ENCODE measurements around the gene IGFBP5. TPM values are rescaled to one million over a fixed set of nuclear protein-coding genes. Genes with fewer than 3 reads are reported as not detected.

Gene IGFBP5
- total and polyA plus RNA-seq, 2 donors (not counting 3 experiments of a cell fraction or from before 2014, with no cell fraction given), result 0.06 TPM; not detected in 1

- no peaks in the 10 kb centered on the region for H3K27me3 ChIP-seq (ENCODE audit: control insufficient read depth in 2 of 2, insufficient read depth in 2 of 2, low read length in 2 of 2)
- DNase-seq (ENCODE audit: low read depth, low spot score), result no peak
- H3K9me1 ChIP-seq (replicated peaks; ENCODE audit: control insufficient read depth, extremely low read depth, insufficient read depth, low read length), result no peaks in the 10 kb centered on the region
- FAIRE-seq, result no peak
- H3K4me2 ChIP-seq (ENCODE audit: insufficient read depth, low read length), result no peak overlapping the region
- peaks cover 17% of the 10 kb centered on the region for H3K4me1 ChIP-seq (ENCODE audit: control insufficient read depth, extremely low read depth, insufficient read depth, low read length)
- no peak overlapping the region for H2AFZ ChIP-seq (ENCODE audit: low read depth, low read length)
- H3K9ac ChIP-seq (replicated peaks; ENCODE audit: extremely low read depth, insufficient read depth, low read length), result no peak overlapping the region
- intact Hi-C loops (cut with micrococcal nuclease) (no loop called here), dilution Hi-C loops (cut with MboI; ENCODE audit: extremely low pct_ligation_motif_present, low sequenced_read_pairs) (loop anchor here (10.0 kb wide), 1 partner anchor 126 kb away; no protein-coding TSS in a partner anchor)
- ChIA-PET CTCF (interaction anchor here (0.9 to 3.0 kb wide), 4 partner anchors 15 to 131 kb away, joined by 3 to 19 read pairs (median 4); no protein-coding TSS in a partner anchor), POLR2A (no interaction called here)
- H3K36me3 ChIP-seq (ENCODE audit: control insufficient read depth in 2 of 2, extremely low read depth in 1 of 2, insufficient read depth in 2 of 2, low read length in 2 of 2), result no peaks in the 10 kb centered on the region
- H4K20me1 ChIP-seq (replicated peaks; ENCODE audit: control insufficient read depth, extremely low read depth, insufficient read depth, low read length), result no peaks in the 10 kb centered on the region
- no TSS peak for BruUV-seq (replicated peaks)
- H3K27ac ChIP-seq (ENCODE audit: insufficient read depth, low read depth, low read length), result no peak overlapping the region
- peaks cover 6% of the 10 kb centered on the region for H3K79me2 ChIP-seq (ENCODE audit: control insufficient read depth, insufficient read depth, low read length)
- TF ChIP-seq JUN (IDR thresholded peaks at IDR 0.05; ENCODE audit: borderline replicate concordance, insufficient read depth, insufficient read length, low read depth) (no peak), POLR2AphosphoS5 (IDR thresholded peaks at IDR 0.05; ENCODE audit: insufficient read depth, low read depth, low read length) (no peak), MYC (IDR thresholded peaks at IDR 0.05; ENCODE audit: low read depth, low read length) (no peak), POLR2A (IDR thresholded peaks at IDR 0.05; ENCODE audit: low read depth, low read length) (no peak), CTCF (IDR thresholded peaks at IDR 0.05; ENCODE audit: extremely low read depth in 1 of 2, insufficient read depth in 1 of 2, low read depth in 1 of 2, low read length in 2 of 2) (no peak), EZH2 (IDR thresholded peaks at IDR 0.05; ENCODE audit: borderline replicate concordance, low read depth, low read length, severe bottlenecking) (no peak), GATA2 (IDR thresholded peaks at IDR 0.05; ENCODE audit: insufficient read depth, insufficient read length, low read depth, low read length) (no peak), FOS (IDR thresholded peaks at IDR 0.05; ENCODE audit: borderline replicate concordance, insufficient read depth, low read length) (no peak), MAX (IDR thresholded peaks at IDR 0.05; ENCODE audit: insufficient read depth, insufficient read length) (no peak)
- no peak overlapping the region for H3K4me3 ChIP-seq (replicated peaks in 1 of 3; ENCODE audit: insufficient read depth in 1 of 3, low read depth in 1 of 3, low read length in 3 of 3)
- no peaks in the 10 kb centered on the region for H3K9me3 ChIP-seq (replicated peaks; ENCODE audit: control insufficient read depth, insufficient read depth, low read length)
Observed at GRCh38 chr2:216650626-216651257, 44.6 kb downstream of the IGFBP5 start.
